Endothelial cell (in vitro differentiated cells): ENCODE measurements around the gene TRPM3. TPM values are rescaled to one million over a fixed set of nuclear protein-coding genes. Genes with fewer than 3 reads are reported as not detected.

Experiments used
- DNase-seq: peaks from one replicate; pipeline ENCODE4 v3.0.0; 2021; ENCODE audit warnings: low spot score
- H3K27ac Mint-ChIP-seq: one replicate; pipeline ENCODE4 v1.8.0; 2021; ENCODE audit warnings: mixed read lengths, inconsistent platforms; ENCODE audit not compliant: unreplicated experiment
- H3K27me3 Mint-ChIP-seq: one replicate; pipeline ENCODE4 v1.8.0; 2021; ENCODE audit warnings: mild to moderate bottlenecking, moderate library complexity, mixed read lengths, inconsistent platforms; ENCODE audit not compliant: unreplicated experiment
- H3K36me3 Mint-ChIP-seq: one replicate; pipeline ENCODE4 v1.8.0; 2021; ENCODE audit warnings: mild to moderate bottlenecking, low read depth, mixed read lengths, inconsistent platforms; ENCODE audit not compliant: unreplicated experiment
- H3K4me1 Mint-ChIP-seq: one replicate; pipeline ENCODE4 v1.8.0; 2021; ENCODE audit warnings: mild to moderate bottlenecking, mixed read lengths, inconsistent platforms; ENCODE audit not compliant: unreplicated experiment
- H3K4me3 Mint-ChIP-seq: one replicate; pipeline ENCODE4 v1.8.0; 2021; ENCODE audit warnings: mild to moderate bottlenecking, mixed read lengths, inconsistent platforms; ENCODE audit not compliant: unreplicated experiment
- H3K9me3 Mint-ChIP-seq: one replicate; pipeline ENCODE4 v1.8.0; 2021; ENCODE audit warnings: mixed read lengths, inconsistent platforms; ENCODE audit not compliant: unreplicated experiment
- total RNA-seq: library from RNA; stranded (reverse); fragmentation: NEBNext Ultra II Directional; extraction: Animal tissue kit (Norgen Biotek cat#: 25700); gene quantifications from one replicate; pipeline ENCODE4 v1.2.1, GENCODE V29; 2021; ENCODE audit not compliant: unreplicated experiment
- TF ChIP-seq, protein P1 (sequence below): fragments of 200-600 bp; sonication (generic); IDR thresholded peaks from one replicate; pipeline ENCODE4 v1.5.0; 2021; ENCODE audit warnings: antibody characterized with exemption; ENCODE audit not compliant: unreplicated experiment

The TRPM3 gene
- total RNA-seq, 1 donor from 2014 or later = 0.54 TPM

DNA sequence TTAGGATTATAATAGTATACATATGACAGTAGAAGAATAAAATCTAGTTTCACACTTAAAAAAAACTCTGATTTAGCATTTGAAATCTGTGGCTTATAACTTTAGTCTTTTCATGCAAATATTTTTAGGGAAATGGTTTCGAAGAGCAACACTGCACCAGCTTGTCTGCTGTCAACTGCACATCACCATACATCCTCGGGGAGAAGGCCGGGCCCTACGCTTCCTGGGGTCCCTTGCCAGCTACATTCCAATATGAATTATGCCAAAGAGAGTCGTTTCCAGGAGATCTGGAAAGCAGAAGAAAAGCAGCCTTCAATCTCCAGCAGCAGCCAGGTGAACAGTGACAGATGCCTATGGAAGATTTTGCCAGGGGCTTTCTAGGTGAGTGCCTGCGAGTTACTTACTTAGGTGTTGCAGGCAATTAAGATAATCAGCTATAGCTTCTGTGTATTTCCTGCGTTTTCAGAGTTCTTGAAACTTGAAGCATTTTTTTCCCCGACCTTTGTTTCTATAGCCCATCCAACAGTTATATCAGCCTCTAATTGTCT, 166.8 kb downstream of the TRPM3 start:
- H3K4me1 Mint-ChIP-seq = no peaks in the 10 kb centered on the region
- H3K9me3 Mint-ChIP-seq = no peaks in the 10 kb centered on the region
- H3K4me3 Mint-ChIP-seq = no peak overlapping the region
- no peaks in the 10 kb centered on the region for H3K27me3 Mint-ChIP-seq
- H3K27ac Mint-ChIP-seq = no peak overlapping the region
- DNase-seq = no peak
- TF ChIP-seq, protein P1, sequence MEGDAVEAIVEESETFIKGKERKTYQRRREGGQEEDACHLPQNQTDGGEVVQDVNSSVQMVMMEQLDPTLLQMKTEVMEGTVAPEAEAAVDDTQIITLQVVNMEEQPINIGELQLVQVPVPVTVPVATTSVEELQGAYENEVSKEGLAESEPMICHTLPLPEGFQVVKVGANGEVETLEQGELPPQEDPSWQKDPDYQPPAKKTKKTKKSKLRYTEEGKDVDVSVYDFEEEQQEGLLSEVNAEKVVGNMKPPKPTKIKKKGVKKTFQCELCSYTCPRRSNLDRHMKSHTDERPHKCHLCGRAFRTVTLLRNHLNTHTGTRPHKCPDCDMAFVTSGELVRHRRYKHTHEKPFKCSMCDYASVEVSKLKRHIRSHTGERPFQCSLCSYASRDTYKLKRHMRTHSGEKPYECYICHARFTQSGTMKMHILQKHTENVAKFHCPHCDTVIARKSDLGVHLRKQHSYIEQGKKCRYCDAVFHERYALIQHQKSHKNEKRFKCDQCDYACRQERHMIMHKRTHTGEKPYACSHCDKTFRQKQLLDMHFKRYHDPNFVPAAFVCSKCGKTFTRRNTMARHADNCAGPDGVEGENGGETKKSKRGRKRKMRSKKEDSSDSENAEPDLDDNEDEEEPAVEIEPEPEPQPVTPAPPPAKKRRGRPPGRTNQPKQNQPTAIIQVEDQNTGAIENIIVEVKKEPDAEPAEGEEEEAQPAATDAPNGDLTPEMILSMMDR = no peak
- no peaks in the 10 kb centered on the region for H3K36me3 Mint-ChIP-seq

- no peak overlapping the region for H3K27ac Mint-ChIP-seq
- H3K27me3 Mint-ChIP-seq = no peaks in the 10 kb centered on the region
Observed at GRCh38 chr9:70954126-70954525, 167.3 kb downstream of the TRPM3 start.

GRCh38 chr9:70951749-70952727, 169.4 kb downstream of the TRPM3 start:
- Mint-ChIP-seq H3K4me1 (no peaks in the 10 kb centered on the region), H3K27ac (no peak overlapping the region), H3K27me3 (no peaks in the 10 kb centered on the region), H3K36me3 (no peaks in the 10 kb centered on the region), H3K4me3 (no peak overlapping the region), H3K9me3 (no peaks in the 10 kb centered on the region)
- TF ChIP-seq, protein P1 = no peak
- no peak for DNase-seq

More at GRCh38 chr9:70954126-70954525, 167.3 kb downstream of the TRPM3 start:
- no peak for DNase-seq
- no peaks in the 10 kb centered on the region for H3K9me3 Mint-ChIP-seq
- TF ChIP-seq, protein P1 = no peak
- H3K4me3 Mint-ChIP-seq = no peak overlapping the region
- no peaks in the 10 kb centered on the region for H3K36me3 Mint-ChIP-seq
- no peaks in the 10 kb centered on the region for H3K4me1 Mint-ChIP-seq

- H3K27ac Mint-ChIP-seq = no peak overlapping the region
- no peaks in the 10 kb centered on the region for H3K9me3 Mint-ChIP-seq
- H3K27me3 Mint-ChIP-seq = no peaks in the 10 kb centered on the region
- no peaks in the 10 kb centered on the region for H3K36me3 Mint-ChIP-seq
- TF ChIP-seq, protein P1 = no peak
- DNase-seq = no peak
- H3K4me3 Mint-ChIP-seq = no peak overlapping the region
- no peaks in the 10 kb centered on the region for H3K4me1 Mint-ChIP-seq
Observed at GRCh38 chr9:70950270-70950669, 171.2 kb downstream of the TRPM3 start.

- TF ChIP-seq, protein P1 = no peak
- Mint-ChIP-seq H3K9me3 (no peaks in the 10 kb centered on the region), H3K36me3 (no peaks in the 10 kb centered on the region), H3K27me3 (no peaks in the 10 kb centered on the region), H3K4me3 (no peak overlapping the region), H3K4me1 (no peaks in the 10 kb centered on the region), H3K27ac (no peak overlapping the region)
- no peak for DNase-seq
Observed at GRCh38 chr9:70949239-70949638, 172.2 kb downstream of the TRPM3 start.
